ENCODE results near the gene WNT1.

WNT1 gene

DNA sequence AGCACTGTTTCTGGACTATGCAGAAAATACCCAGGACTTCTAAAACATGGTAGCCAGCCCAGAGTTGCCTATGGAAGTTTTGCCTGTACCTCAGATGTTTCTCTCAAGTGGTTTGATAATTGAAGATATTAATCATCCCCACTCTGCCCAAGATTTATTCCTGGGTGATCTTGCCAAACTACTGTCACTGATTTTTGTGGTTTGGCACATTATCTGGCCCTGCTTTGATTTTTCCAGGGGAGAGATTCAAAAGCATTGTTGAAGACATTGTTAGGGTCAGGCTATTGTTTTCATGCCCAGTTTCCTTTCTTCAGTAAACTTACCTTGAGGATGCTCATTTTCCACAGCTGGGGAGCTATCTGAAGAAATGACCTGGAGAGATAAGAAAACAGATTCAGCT is 34.6 kb downstream of the WNT1 start:
- no peak for DNase-seq

DNA sequence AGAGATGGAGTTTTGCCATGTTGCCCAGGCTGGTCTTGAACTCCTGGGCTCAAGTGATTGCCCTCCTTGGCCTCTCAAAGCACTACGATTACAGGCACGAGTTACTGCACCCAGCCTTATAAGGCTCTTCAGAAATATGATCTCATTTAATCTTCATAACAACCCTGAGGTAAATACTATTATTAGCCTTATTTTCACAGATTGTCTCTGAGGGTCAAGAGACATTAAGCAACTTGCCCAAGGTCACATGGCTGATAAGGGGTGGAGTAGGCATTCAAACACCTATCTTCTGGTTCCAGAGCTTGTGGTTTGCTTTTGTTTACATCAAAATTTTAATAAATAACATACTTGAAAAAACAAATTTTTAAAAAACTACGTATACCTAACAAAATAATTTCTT is 35.3 kb downstream of the WNT1 start:
- no peak for DNase-seq

GRCh38 chr12:49014547-49014946 is 36.4 kb downstream of the WNT1 start:
- DNase-seq = peak; percentile 37

GRCh38 chr12:49015196-49015595 is 37.1 kb downstream of the WNT1 start:
- DNase-seq = no peak

GRCh38 chr12:49017891-49018260 is 39.8 kb downstream of the WNT1 start:
- peak; percentile 54 for DNase-seq

- DNase-seq = peak; percentile 96
These were observed 40.4 kb downstream of the WNT1 start, which contains the start of gene PRKAG1 for GRCh38 chr12:49018261-49019119. Gene PRKAG1 (minus strand): TSS chr12:49018776. CDS start chr12:49018740, 36 bp downstream.

GRCh38 chr12:49019120-49019430 is 41.0 kb downstream of the WNT1 start:
- DNase-seq = no peak

GRCh38 chr12:49019443-49020324 is 41.6 kb downstream of the WNT1 start:
- peak; percentile 52 for DNase-seq

GRCh38 chr12:49020441-49020840 is 42.3 kb downstream of the WNT1 start:
- DNase-seq = no peak

DNA sequence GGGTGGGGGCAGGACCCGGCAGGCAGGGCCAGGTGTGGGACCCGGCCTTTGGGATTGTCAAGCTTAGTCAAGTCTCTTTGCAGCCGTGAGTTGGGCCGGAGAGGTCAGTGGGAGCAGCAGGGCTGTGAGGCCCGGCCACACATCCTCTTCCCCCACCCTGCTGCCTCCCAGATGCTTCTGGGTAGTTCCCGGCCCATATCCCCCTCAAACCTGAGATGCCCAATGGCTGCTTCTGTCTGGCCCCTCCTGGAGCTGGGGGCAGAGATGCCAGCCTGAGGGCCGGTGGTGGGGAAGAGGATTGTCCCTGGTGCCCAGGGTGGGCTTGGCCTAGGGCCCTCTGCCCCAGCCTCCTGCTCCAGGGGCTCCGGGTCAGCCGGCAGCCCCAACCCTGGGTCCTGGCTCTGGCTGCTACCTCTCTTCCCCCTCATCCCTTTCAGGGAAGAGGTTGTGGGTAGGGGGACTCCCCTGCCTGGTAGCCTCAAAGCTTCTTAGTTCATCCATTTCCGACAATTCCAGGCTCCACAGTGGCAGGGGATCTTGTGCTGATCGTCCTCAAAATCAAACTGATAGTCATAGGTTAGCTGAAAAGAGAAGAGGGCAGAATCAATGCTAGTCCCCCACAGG is 43.3 kb downstream of the WNT1 start:
- no peak for DNase-seq

- DNase-seq = no peak
These were observed 44.5 kb downstream of the WNT1 start for GRCh38 chr12:49022558-49023178.

GRCh38 chr12:49023812-49024211 is 45.7 kb downstream of the WNT1 start:
- no peak for DNase-seq

- DNase-seq = no peak
These were observed 46.4 kb downstream of the WNT1 start for GRCh38 chr12:49024543-49024942.

- no peak for DNase-seq
These were observed 47.3 kb downstream of the WNT1 start for GRCh38 chr12:49025463-49025862.

DNA sequence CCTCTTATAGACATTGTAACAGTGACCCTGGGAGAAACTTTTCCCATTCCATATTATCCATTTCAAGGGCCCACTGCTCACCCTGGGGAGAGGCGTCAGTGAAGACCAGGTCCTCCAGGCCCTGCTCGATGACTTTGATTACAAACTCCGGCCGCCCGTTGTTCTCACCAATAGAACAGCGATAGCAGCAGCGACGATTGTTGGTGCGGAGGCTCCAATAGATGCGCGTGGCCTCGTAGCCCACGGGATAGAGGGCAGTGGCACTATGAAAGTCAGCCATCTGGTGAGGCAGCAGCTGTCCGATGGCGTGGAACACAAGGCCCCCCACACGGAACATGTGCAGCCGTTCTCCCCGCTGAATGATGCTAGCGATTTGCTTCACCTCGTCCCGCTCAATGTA is 48.0 kb downstream of the WNT1 start:
- DNase-seq = no peak

DNA sequence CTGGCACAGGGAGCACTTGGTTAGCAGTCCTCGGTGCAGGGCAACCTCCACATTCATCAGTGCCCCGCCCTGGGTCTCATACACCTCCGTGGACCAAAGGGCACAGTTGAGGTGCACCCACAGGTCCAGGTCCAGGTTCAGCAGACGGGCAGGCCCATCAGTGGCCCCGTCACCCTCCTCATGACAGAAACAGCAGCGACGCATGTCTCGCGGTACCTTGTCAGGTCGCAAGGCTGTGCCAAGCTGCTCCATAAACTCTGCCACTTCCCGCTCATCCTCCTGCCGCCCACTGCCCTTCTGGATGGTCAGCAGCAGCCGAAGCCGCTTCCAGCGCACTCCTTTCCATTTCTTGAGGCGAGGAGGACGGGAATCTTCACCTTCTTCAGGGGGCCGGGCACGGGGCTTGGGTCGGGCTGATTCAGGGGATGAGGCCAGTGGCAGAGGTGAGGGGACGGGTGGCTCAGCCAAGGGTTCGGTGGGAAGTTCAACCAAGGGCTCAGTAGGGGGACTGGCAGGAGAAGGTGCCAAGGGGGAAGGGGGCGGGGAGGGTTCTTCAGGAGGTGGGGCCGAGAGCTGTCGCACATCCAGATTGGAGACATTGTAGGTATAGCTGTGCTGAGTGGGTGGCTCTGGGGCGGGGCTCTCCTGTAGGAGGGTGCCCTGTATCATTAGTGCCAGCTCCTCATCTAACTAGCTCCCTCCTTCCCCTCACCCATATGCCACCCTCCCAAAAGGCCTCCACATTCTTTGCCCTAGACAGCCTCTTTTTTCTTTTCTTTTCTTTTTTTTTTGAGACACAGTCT is 48.8 kb downstream of the WNT1 start:
- no peak for DNase-seq

DNA sequence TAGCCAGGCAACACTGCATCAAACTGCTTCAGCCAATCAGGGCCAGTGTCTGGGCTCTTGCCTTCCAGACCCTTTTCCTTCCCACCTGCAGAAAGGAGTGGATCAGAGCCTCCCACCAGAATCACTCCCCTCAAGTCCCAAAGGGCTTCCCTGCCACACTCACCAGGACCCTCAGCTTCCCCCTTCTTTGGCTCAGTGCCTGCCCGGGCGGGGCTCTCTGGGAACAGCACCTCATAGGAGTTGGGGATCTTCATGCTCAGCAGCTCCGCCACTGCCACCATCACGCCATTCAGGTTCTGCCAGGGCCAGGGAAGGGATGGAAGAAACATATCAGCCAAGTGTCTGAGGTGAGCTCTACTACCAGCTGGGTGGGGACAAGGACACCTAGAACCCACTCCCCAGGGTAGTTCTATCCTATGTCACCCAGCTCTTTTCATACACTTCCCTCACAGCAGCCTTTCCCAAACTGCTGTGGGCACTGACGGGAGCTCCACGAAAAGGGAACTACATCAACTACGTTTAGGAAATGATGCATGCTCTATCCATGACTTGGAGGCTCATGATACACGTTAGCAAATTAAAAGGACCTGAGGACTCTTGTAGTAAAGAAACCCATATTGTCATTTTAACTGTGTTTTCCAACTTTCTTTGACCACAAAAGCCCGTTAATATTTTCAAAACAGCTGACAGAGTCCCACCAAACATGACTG is 49.9 kb downstream of the WNT1 start:
- DNase-seq = no peak

GRCh38 chr12:49028666-49029275 is 50.6 kb downstream of the WNT1 start:
- DNase-seq = no peak

DNA sequence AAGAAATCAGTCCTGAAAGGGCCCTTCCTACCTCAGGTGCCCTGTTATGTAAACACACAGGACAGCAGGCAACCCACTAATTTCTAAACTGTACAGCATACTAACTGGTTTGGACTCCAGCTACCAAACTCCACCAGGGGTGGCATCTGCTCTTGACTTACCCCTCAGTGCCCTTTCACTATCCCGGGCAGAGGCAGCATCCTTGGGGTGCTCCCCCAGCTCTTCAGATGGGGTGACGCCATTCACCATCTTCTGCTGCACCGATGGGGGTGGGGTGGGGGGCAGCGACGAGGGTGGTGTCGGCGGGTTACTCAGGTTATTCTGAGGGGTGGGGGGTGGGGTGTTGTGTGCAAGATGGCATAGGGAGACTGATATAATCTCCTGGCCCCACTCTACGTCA is 52.0 kb downstream of the WNT1 start:
- no peak for DNase-seq

- DNase-seq = no peak
These were observed 52.8 kb downstream of the WNT1 start for GRCh38 chr12:49030714-49031572.
